ENCODE results near the gene HORMAD1. TPM values are rescaled to one million over a fixed set of nuclear protein-coding genes. Genes with fewer than 3 reads are reported as not detected.

Gene HORMAD1
- total RNA-seq, 1 experiment from 2014 or later: not detected

GRCh38 chr1:150761801-150762200, 41.1 kb upstream of the HORMAD1 start:
- BruUV-seq (replicated peaks): no TSS peak
- Histone ChIP-seq H3K4me1 (ENCODE audit: insufficient read depth, low read length, poor library complexity, severe bottlenecking) (peaks cover 4% of the 10 kb centered on the region), H3K4me3 (ENCODE audit: low read depth, low read length, poor library complexity, severe bottlenecking) (no peak overlapping the region), H3K27me3 (replicated peaks; ENCODE audit: insufficient read depth, low read depth, low read length, poor library complexity) (no peaks in the 10 kb centered on the region), H3K36me3 (ENCODE audit: insufficient read depth, low read length, poor library complexity, severe bottlenecking) (no peaks in the 10 kb centered on the region), H3K9me3 (ENCODE audit: low read depth, low read length, poor library complexity, severe bottlenecking) (no peaks in the 10 kb centered on the region), H3K27ac (ENCODE audit: low read depth, low read length, poor library complexity, severe bottlenecking) (no peak overlapping the region)
- DNase-seq (ENCODE audit: low spot score): no peak
- intact Hi-C loops (cut with micrococcal nuclease; ENCODE audit: unreplicated experiment): no loop called here
- TF ChIP-seq, protein P1, sequence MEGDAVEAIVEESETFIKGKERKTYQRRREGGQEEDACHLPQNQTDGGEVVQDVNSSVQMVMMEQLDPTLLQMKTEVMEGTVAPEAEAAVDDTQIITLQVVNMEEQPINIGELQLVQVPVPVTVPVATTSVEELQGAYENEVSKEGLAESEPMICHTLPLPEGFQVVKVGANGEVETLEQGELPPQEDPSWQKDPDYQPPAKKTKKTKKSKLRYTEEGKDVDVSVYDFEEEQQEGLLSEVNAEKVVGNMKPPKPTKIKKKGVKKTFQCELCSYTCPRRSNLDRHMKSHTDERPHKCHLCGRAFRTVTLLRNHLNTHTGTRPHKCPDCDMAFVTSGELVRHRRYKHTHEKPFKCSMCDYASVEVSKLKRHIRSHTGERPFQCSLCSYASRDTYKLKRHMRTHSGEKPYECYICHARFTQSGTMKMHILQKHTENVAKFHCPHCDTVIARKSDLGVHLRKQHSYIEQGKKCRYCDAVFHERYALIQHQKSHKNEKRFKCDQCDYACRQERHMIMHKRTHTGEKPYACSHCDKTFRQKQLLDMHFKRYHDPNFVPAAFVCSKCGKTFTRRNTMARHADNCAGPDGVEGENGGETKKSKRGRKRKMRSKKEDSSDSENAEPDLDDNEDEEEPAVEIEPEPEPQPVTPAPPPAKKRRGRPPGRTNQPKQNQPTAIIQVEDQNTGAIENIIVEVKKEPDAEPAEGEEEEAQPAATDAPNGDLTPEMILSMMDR (conservative IDR thresholded peaks at IDR 0.05; ENCODE audit: low read depth, low read length): no peak
- no peak for TF ChIP-seq EZH2 (IDR thresholded peaks at IDR 0.05; ENCODE audit: borderline replicate concordance, low read depth, low read length, poor library complexity, severe bottlenecking)
- POLR2A ChIA-PET (ENCODE audit: low non-redundant PET): no interaction called here
- CTCF ChIA-PET: no interaction called here

GRCh38 chr1:150760013-150760412, 39.3 kb upstream of the HORMAD1 start:
- Histone ChIP-seq H3K4me3 (ENCODE audit: low read depth, low read length, poor library complexity, severe bottlenecking) (no peak overlapping the region), H3K9me3 (ENCODE audit: low read depth, low read length, poor library complexity, severe bottlenecking) (no peaks in the 10 kb centered on the region), H3K4me1 (ENCODE audit: insufficient read depth, low read length, poor library complexity, severe bottlenecking) (peaks cover 2% of the 10 kb centered on the region), H3K27me3 (replicated peaks; ENCODE audit: insufficient read depth, low read depth, low read length, poor library complexity) (no peaks in the 10 kb centered on the region), H3K36me3 (ENCODE audit: insufficient read depth, low read length, poor library complexity, severe bottlenecking) (no peaks in the 10 kb centered on the region), H3K27ac (ENCODE audit: low read depth, low read length, poor library complexity, severe bottlenecking) (no peak overlapping the region)
- ChIA-PET POLR2A (ENCODE audit: low non-redundant PET) (no interaction called here), CTCF (no interaction called here)
- no TSS peak for BruUV-seq (replicated peaks)
- TF ChIP-seq, protein P1 (conservative IDR thresholded peaks at IDR 0.05; ENCODE audit: low read depth, low read length): no peak
- no peak for TF ChIP-seq EZH2 (IDR thresholded peaks at IDR 0.05; ENCODE audit: borderline replicate concordance, low read depth, low read length, poor library complexity, severe bottlenecking)
- no peak for DNase-seq (ENCODE audit: low spot score)
- intact Hi-C loops (cut with micrococcal nuclease; ENCODE audit: unreplicated experiment): no loop called here

DNA sequence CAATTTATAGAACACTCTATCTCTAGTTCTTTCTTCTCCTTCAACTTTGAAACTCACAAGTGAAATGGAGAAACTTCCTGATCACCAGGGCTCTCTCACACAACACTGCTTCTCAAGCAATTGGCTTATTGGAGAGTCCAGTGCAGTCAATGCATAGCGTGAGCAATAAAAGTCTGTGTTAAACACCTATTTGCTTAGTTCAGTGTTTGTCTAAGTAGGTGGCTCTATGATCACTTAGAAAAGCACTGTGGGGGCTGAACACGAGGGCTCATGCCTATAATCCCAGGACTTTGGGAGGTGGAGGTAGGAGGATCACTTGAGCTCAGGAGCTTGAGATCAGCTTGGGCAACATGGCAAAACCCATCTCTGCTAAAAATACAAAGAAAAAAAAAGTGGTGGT, 32.7 kb upstream of the HORMAD1 start:
- no peak overlapping the region for H3K4me3 ChIP-seq (ENCODE audit: low read depth, low read length, poor library complexity, severe bottlenecking)
- H3K9me3 ChIP-seq (ENCODE audit: low read depth, low read length, poor library complexity, severe bottlenecking): no peaks in the 10 kb centered on the region
- intact Hi-C loops (cut with micrococcal nuclease; ENCODE audit: unreplicated experiment): no loop called here
- BruUV-seq (replicated peaks): no TSS peak
- no peak overlapping the region for H3K27ac ChIP-seq (ENCODE audit: low read depth, low read length, poor library complexity, severe bottlenecking)
- peaks cover 5% of the 10 kb centered on the region for H3K4me1 ChIP-seq (ENCODE audit: insufficient read depth, low read length, poor library complexity, severe bottlenecking)
- no peaks in the 10 kb centered on the region for H3K36me3 ChIP-seq (ENCODE audit: insufficient read depth, low read length, poor library complexity, severe bottlenecking)
- no peak for DNase-seq (ENCODE audit: low spot score)
- CTCF ChIA-PET: no interaction called here
- no peaks in the 10 kb centered on the region for H3K27me3 ChIP-seq (replicated peaks; ENCODE audit: insufficient read depth, low read depth, low read length, poor library complexity)
- TF ChIP-seq EZH2 (IDR thresholded peaks at IDR 0.05; ENCODE audit: borderline replicate concordance, low read depth, low read length, poor library complexity, severe bottlenecking): no peak
- POLR2A ChIA-PET (ENCODE audit: low non-redundant PET): no interaction called here

- Histone ChIP-seq H3K27ac (ENCODE audit: low read depth, low read length, poor library complexity, severe bottlenecking) (no peak overlapping the region), H3K36me3 (ENCODE audit: insufficient read depth, low read length, poor library complexity, severe bottlenecking) (no peaks in the 10 kb centered on the region), H3K4me1 (ENCODE audit: insufficient read depth, low read length, poor library complexity, severe bottlenecking) (peaks cover 5% of the 10 kb centered on the region), H3K27me3 (replicated peaks; ENCODE audit: insufficient read depth, low read depth, low read length, poor library complexity) (no peaks in the 10 kb centered on the region), H3K4me3 (ENCODE audit: low read depth, low read length, poor library complexity, severe bottlenecking) (no peak overlapping the region), H3K9me3 (ENCODE audit: low read depth, low read length, poor library complexity, severe bottlenecking) (no peaks in the 10 kb centered on the region)
- ChIA-PET CTCF (no interaction called here), POLR2A (ENCODE audit: low non-redundant PET) (no interaction called here)
- TF ChIP-seq, protein P1 (conservative IDR thresholded peaks at IDR 0.05; ENCODE audit: low read depth, low read length): no peak
- TF ChIP-seq EZH2 (IDR thresholded peaks at IDR 0.05; ENCODE audit: borderline replicate concordance, low read depth, low read length, poor library complexity, severe bottlenecking): no peak
- no TSS peak for BruUV-seq (replicated peaks)
- intact Hi-C loops (cut with micrococcal nuclease; ENCODE audit: unreplicated experiment): no loop called here
- no peak for DNase-seq (ENCODE audit: low spot score)
Measured at GRCh38 chr1:150751443-150751842, 30.7 kb upstream of the HORMAD1 start.
